ENCODE measurements around the gene MUTYH.
"Not testable (repeated sequence)": the region's sequence is repeated elsewhere in the genome, so short reads cannot be mapped to it uniquely, and the experiment has no call there.

DNA sequence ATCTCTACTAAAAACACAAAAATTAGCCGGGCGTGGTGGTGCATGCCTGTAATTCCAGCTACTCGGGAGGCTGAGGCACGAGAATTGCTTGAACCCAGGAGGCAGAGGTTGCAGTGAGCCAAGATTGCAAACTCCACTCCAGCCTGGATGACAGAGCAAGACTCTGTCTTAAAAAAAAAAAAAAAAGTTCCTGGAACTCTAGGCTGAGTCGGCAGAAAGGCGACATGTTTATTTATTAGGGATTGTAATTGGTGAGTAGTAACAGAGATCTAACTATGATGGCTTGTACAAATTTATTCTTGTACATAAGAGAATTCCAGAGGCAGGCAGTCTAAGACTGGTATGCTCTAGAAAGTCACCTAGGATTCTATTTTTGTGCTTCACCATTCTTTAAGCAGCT is 49.2 kb downstream of the MUTYH start:
- not testable (repeated sequence) for TF ChIP-seq CTCF (IDR thresholded peaks at IDR 0.05 in 4 of 5, conservative IDR thresholded peaks at IDR 0.05 in 1 of 5); POLR2A (IDR thresholded peaks at IDR 0.05)
